ENCODE measurements around the gene ABI3BP. TPM values are rescaled to one million over a fixed set of nuclear protein-coding genes. Genes with fewer than 3 reads are reported as not detected.

ABI3BP gene
- total RNA-seq, 4 donors from 2014 or later = 51.2 to 172 (median 116) TPM

GRCh38 chr3:100796556-100796955, 196.7 kb downstream of the ABI3BP start:
- no peak for TF ChIP-seq CTCF (IDR thresholded peaks at IDR 0.05; ENCODE audit: low read depth)

GRCh38 chr3:100789579-100789978, 203.6 kb downstream of the ABI3BP start:
- no peak for TF ChIP-seq CTCF (IDR thresholded peaks at IDR 0.05; ENCODE audit: low read depth)

GRCh38 chr3:100783619-100784018, 209.6 kb downstream of the ABI3BP start:
- TF ChIP-seq CTCF (IDR thresholded peaks at IDR 0.05; ENCODE audit: low read depth) = no peak

GRCh38 chr3:100782906-100783305, 210.3 kb downstream of the ABI3BP start:
- TF ChIP-seq CTCF (IDR thresholded peaks at IDR 0.05; ENCODE audit: low read depth) = no peak

DNA sequence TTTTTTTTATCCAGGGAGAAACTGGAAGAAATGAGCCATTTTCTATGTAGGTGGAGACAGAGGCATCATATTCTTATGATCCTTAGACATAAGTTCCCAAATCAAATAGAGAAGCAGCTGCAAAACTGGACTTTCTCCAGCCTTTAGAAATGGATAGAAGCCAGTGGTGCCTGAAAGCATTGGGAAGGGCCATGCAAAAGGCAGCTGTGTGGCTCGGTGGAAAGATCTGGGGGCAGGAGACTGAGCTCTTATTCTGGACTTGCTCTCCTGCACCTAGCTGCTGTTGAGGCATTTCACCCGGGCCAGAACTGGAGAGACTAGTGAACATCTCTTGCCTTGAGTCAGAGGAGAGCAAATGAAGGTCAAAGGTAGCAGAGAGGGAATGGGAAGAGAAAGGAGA, 210.9 kb downstream of the ABI3BP start:
- TF ChIP-seq CTCF (IDR thresholded peaks at IDR 0.05; ENCODE audit: low read depth) = no peak

DNA sequence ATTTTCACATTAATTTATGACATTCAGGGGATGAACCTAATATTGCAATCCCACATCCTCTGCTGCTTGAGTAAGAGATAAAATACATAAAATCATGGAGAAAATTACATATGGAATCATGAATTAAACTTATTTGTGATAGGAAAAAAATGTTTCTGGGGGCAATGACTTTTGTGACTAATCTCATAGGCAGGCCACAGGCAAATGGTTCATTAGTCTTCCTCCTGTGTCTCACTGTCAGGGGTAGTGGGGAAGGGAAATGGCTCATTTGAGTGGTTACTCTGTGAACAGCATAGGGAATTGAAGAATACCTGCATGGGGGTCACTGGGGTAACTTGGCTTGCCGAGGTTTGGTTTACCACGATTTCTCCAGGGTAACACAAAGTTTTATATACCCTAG, 211.9 kb downstream of the ABI3BP start:
- no peak for TF ChIP-seq CTCF (IDR thresholded peaks at IDR 0.05; ENCODE audit: low read depth)

- no peak for TF ChIP-seq CTCF (IDR thresholded peaks at IDR 0.05; ENCODE audit: low read depth)
Observed at GRCh38 chr3:100780071-100780622, 213.1 kb downstream of the ABI3BP start.

Measured in subcutaneous adipose tissue (tissue), 4 donors.